ENCODE measurements around the gene B4GALNT1. TPM values are rescaled to one million over a fixed set of nuclear protein-coding genes. Genes with fewer than 3 reads are reported as not detected.

B4GALNT1 gene
- total RNA-seq, 8 experiments from 2014 or later = 0.61 to 34.3 (median 19.4) TPM

DNA sequence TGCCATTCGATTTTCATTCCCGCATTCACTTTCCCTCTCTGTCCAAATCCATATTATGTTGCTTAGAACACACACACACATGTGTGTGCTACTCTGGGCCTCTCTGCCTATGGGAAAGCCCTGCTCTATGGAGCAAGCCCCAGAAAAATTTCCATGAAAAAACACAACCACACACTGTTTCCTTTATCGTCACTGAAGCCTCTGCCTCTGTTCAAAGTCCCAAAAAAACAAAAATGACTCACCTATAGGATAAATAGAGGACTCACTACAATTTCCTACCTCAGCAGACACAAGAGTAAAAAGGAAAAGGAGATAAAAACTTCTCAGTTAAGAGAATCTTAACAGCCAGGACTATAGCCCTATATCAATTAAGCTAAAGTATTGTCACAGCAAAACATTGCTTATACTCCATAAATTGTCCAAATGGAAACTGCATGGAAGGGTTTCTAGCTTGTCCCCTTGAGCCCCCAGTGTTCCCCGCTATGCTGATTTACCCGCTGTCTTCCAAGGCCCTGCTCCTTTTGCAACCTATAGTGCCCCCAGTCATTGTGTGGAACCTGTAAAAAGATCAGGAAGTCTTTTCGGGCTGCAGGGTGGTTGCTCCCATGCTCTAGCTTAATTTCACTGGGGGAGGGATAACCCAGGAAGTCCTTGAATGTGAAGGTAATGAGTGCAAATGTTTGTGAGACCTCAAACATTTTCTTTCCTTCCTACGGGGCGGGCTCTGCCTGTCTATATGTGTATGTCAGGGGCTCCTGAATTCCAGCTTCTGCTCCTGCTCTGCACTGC lies 53.1 kb downstream of the B4GALNT1 start:
- 39 to 97% (median 80%) methylated on average over 1 to 7 of the region's 8 CpGs for WGBS, 10 experiments
- in situ Hi-C loops (cut with MboI; ENCODE audit: low pct_unique_long_range_greater_than_20kb in 2 of 9, low sequenced_read_pairs in 9 of 9, unreplicated experiment in 9 of 9) = no loop called here
- no peaks in the 10 kb centered on the region for H3K4me1 ChIP-seq (replicated peaks in 1 of 2)
- no peak for ATAC-seq (replicated peaks in 6 of 8)
- no peak overlapping the region for H3K27ac ChIP-seq
- H3K4me3 ChIP-seq = no peak overlapping the region

DNA sequence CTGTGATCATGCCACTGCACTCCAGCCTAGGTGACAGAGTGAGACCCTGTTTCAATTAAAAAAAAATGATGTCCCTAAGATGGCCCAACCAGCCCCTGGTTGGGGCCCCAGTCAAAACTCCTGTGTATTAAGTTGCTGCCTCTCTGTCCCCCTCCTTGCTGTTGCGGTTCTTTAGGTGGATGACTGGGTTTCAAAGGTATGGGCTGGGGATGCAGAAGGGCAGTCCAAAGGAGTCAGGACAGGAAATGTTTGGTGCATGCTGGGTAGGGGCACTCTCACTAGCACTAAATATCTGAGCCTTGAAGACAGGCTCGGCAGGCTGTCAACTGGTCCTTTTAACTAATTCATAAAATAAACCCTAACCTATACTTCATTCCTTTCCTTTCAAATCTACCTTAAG lies 54.0 kb downstream of the B4GALNT1 start:
- H3K4me1 ChIP-seq (replicated peaks in 1 of 2) = no peaks in the 10 kb centered on the region
- no peak overlapping the region for H3K4me3 ChIP-seq
- no peak overlapping the region for H3K27ac ChIP-seq
- 60 to 100% (median 92%) methylated on average over 1 to 2 of the region's 2 CpGs; no CpG with 5 or more reads in 3 of the 10 experiments for WGBS, 10 experiments
- in situ Hi-C loops (cut with MboI; ENCODE audit: low pct_unique_long_range_greater_than_20kb in 2 of 9, low sequenced_read_pairs in 9 of 9, unreplicated experiment in 9 of 9) = no loop called here
- no peak for ATAC-seq (replicated peaks in 6 of 8)

DNA sequence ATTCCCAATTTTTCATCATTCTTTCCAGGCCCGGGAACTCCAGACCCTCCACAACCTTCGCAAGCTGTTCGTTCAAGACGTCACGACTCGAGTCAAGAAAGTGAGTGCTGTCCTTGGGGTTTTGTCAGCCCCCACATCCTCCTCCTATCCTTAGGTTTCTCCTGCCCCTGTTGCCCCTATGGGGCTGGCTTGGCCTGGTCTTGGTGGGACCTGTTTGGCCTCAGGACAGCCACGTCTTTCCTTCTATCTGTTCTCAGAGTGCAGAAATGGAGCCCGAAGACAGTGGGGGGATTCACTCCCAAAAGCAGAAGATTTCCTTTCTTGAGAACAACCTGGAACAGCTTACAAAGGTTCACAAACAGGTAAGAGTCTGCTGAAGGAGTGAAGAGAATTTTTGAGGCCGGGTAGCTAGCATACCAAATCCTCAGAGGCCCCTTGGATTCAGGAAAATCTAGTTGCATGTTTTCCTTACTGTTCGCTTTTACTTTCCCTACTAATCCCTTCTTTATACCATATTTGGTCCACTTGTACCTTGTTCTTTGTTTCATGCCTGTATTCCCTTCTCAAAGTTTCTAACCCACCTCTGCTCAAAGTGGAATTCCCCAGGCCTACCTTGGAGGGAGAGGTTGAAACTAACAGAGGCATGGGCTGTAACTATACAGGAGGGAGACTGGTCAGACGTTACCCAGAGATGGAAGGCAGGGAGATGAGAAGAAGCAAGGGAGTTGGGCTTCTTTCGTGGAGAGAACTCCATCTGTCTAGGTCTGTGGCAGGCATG lies 54.8 kb downstream of the B4GALNT1 start:
- WGBS, 10 experiments = 66 to 100% (median 80%) methylated on average over 1 to 8 of the region's 12 CpGs; no CpG with 5 or more reads in 1 of the 10 experiments
- in situ Hi-C loops (cut with MboI; ENCODE audit: low pct_unique_long_range_greater_than_20kb in 2 of 9, low sequenced_read_pairs in 9 of 9, unreplicated experiment in 9 of 9) = no loop called here
- Histone ChIP-seq H3K4me3 (no peak overlapping the region), H3K4me1 (replicated peaks in 1 of 2) (no peaks in the 10 kb centered on the region), H3K27ac (no peak overlapping the region)
- ATAC-seq (replicated peaks in 6 of 8) = no peak

DNA sequence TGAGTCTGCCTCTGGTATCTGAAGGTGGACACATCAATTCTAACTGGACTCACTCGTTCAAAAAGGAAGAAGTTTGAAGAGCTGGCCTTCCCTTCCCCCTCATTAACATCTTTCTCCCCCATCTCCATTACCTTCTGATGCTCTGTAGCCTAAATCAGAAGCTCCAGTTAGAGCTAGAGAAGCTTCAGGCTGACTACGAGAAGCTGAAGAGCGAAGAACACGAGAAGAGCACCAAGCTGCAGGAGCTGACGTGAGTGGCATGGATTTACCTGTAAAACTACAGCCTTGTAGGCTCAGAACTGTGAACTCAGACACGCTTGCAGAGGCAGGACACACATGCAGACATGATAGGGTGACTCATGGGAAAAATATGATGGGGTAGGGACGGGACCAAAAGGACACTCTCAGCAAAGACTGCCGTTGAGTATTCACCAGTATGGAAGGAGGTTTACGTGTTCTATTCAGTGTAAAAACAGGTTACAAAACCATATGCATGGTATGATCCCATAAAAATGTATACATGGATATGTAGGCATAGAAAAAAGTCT lies 56.3 kb downstream of the B4GALNT1 start:
- ATAC-seq (replicated peaks in 6 of 8) = no peak
- no peak overlapping the region for H3K4me3 ChIP-seq
- no peaks in the 10 kb centered on the region for H3K4me1 ChIP-seq (replicated peaks in 1 of 2)
- no peak overlapping the region for H3K27ac ChIP-seq
- WGBS, 10 experiments = 56 to 100% (median 79%) methylated on average over 1 to 7 of the region's 9 CpGs; no CpG with 5 or more reads in 1 of the 10 experiments
- in situ Hi-C loops (cut with MboI; ENCODE audit: low pct_unique_long_range_greater_than_20kb in 2 of 9, low sequenced_read_pairs in 9 of 9, unreplicated experiment in 9 of 9) = no loop called here

Other genes starting within 250 kb of the B4GALNT1 start
- 10 to 100 TPM; 14.7 to 75.2 (median 31.6) TPM for gene R3HDM2, start 202.2 kb downstream of the B4GALNT1 start, total RNA-seq
- under 1 TPM; 0.14 to 0.85 (median 0.22) TPM for gene INHBC, start 198.4 kb downstream of the B4GALNT1 start, total RNA-seq
- gene INHBE, start 177.9 kb downstream of the B4GALNT1 start, total RNA-seq = 10 to 100 TPM in 2 of 8 experiments, 1 to 10 TPM in 3, under 1 TPM in 3; 0.41 to 19.9 (median 2.6) TPM
- gene GLI1, start 173.4 kb downstream of the B4GALNT1 start, total RNA-seq = 1 to 10 TPM in 7 of 8 experiments, under 1 TPM in 1; 0.66 to 8.3 (median 3.2) TPM
- gene ARHGAP9, start 153.3 kb downstream of the B4GALNT1 start, total RNA-seq = 1 to 10 TPM in 5 of 8 experiments, under 1 TPM in 3; 0.45 to 6.2 (median 2.0) TPM
- 100 to 1,000 TPM; 133 to 437 (median 224) TPM for gene MARS1, start 145.1 kb downstream of the B4GALNT1 start, total RNA-seq
- gene DDIT3, start 112.7 kb downstream of the B4GALNT1 start, total RNA-seq = 100 to 1,000 TPM in 5 of 8 experiments, 10 to 100 TPM in 3; 31.9 to 244 (median 136) TPM
- 10 to 100 TPM in 4 of 8 experiments, 1 to 10 TPM in 4; 5.5 to 37.5 (median 9.7) TPM for gene MBD6, start 110.4 kb downstream of the B4GALNT1 start, total RNA-seq
- gene DCTN2, start 86.0 kb downstream of the B4GALNT1 start, total RNA-seq = 100 to 1,000 TPM; 104 to 184 (median 161) TPM
- 100 to 1,000 TPM in 1 of 8 experiments, 10 to 100 TPM in 4, 1 to 10 TPM in 2, under 1 TPM in 1; 0.91 to 111 (median 60.5) TPM for gene KIF5A, start 83.2 kb downstream of the B4GALNT1 start, total RNA-seq
- 10 to 100 TPM; 12.5 to 29.4 (median 21.4) TPM for gene PIP4K2C, start 42.0 kb downstream of the B4GALNT1 start, total RNA-seq
- gene DTX3, start 28.4 kb downstream of the B4GALNT1 start, total RNA-seq = 10 to 100 TPM in 7 of 8 experiments, 1 to 10 TPM in 1; 2.8 to 79.9 (median 62.7) TPM
- gene ARHGEF25, start 21.8 kb downstream of the B4GALNT1 start, total RNA-seq = 10 to 100 TPM; 16.1 to 28.5 (median 17.9) TPM
- gene OS9, start 60.9 kb upstream of the B4GALNT1 start, total RNA-seq = 100 to 1,000 TPM in 6 of 8 experiments, 10 to 100 TPM in 2; 94.0 to 297 (median 134) TPM
- gene AGAP2, start 105.5 kb upstream of the B4GALNT1 start, total RNA-seq = 10 to 100 TPM in 4 of 8 experiments, 1 to 10 TPM in 2, under 1 TPM in 2; 0.31 to 13.8 (median 8.8) TPM
- 10 to 100 TPM; 19.8 to 38.6 (median 24.4) TPM for gene TSPAN31, start 111.8 kb upstream of the B4GALNT1 start, total RNA-seq
- gene CDK4, start 119.1 kb upstream of the B4GALNT1 start, total RNA-seq = 100 to 1,000 TPM in 4 of 8 experiments, 10 to 100 TPM in 4; 43.4 to 146 (median 95.5) TPM
- gene MARCHF9, start 121.9 kb upstream of the B4GALNT1 start, total RNA-seq = 10 to 100 TPM in 7 of 8 experiments, 1 to 10 TPM in 1; 1.7 to 23.0 (median 17.0) TPM
- gene CYP27B1, start 133.9 kb upstream of the B4GALNT1 start, total RNA-seq = 1 to 10 TPM in 5 of 8 experiments, under 1 TPM in 3; 0.76 to 3.5 (median 1.6) TPM
- gene METTL1, start 138.9 kb upstream of the B4GALNT1 start, total RNA-seq = 10 to 100 TPM in 7 of 8 experiments, 1 to 10 TPM in 1; 8.6 to 33.2 (median 15.8) TPM
- gene EEF1AKMT3, start 139.4 kb upstream of the B4GALNT1 start, total RNA-seq = 10 to 100 TPM in 3 of 8 experiments, 1 to 10 TPM in 5; 1.5 to 15.0 (median 6.6) TPM
- 10 to 100 TPM; 15.2 to 39.7 (median 24.3) TPM for gene TSFM, start 149.6 kb upstream of the B4GALNT1 start, total RNA-seq
- gene AVIL, start 185.5 kb upstream of the B4GALNT1 start, total RNA-seq = 10 to 100 TPM in 1 of 8 experiments, 1 to 10 TPM in 7; 2.2 to 15.2 (median 4.5) TPM
- gene CTDSP2, start 213.5 kb upstream of the B4GALNT1 start, total RNA-seq = 10 to 100 TPM; 22.2 to 85.0 (median 36.1) TPM

Data from motor neuron (in vitro differentiated cells).